Left lung (tissue), 10 donors: ENCODE data around the gene C6orf89. TPM values are rescaled to one million over a fixed set of nuclear protein-coding genes. Genes with fewer than 3 reads are reported as not detected.

ENCODE experiments used
- ATAC-seq: fragments of 200-7000 bp; cut with Tn5 transposase; one replicate; pipeline ENCODE4 v1.9.1; 2020; ENCODE audit warnings: moderate library complexity
- DNase-seq, 4 donors: peaks; one replicate each; pipeline ENCODE4 v3.0.0-alpha.2; 2013 to 2020
- H3K27ac ChIP-seq, 2 donors: fragments of 200-600 bp; sonication (generic) in 1 of 2; one replicate each; pipeline versions ENCODE4 v1.5.0 to v1.8.0; 2020 to 2021
- H3K27me3 ChIP-seq, 2 donors: fragments of 200-600 bp; sonication (generic) in 1 of 2; one replicate each; pipeline versions ENCODE4 v1.5.0 to v1.8.0; 2020 to 2021
- H3K36me3 ChIP-seq, 2 donors: fragments of 200-600 bp; sonication (generic) in 1 of 2; one replicate each; pipeline versions ENCODE4 v1.5.0 to v1.8.0; 2020 to 2021
- H3K4me1 ChIP-seq, 2 donors: fragments of 200-600 bp; one replicate each; pipeline ENCODE4 v1.8.0; 2021
- H3K4me3 ChIP-seq, 2 donors: fragments of 200-600 bp; sonication (generic) in 1 of 2; one replicate each; pipeline versions ENCODE4 v1.5.0 to v1.8.0; 2020 to 2021; ENCODE audit warnings: mild to moderate bottlenecking in 1 of 2
- H3K9me3 ChIP-seq, 2 donors: fragments of 200-600 bp; sonication (generic) in 1 of 2; one replicate each; pipeline versions ENCODE4 v1.5.0 to v1.8.0; 2020 to 2021
- intact Hi-C, 2 donors: fragments of 100-400 bp; cut with DNase I; formaldehyde crosslinking; loops; one replicate each; pipeline versions ENCODE4 v1.11.2 to v1.14.2; 2022
- polyA plus RNA-seq, 6 donors: library from polyadenylated mRNA; unstranded; fragments of 120-200 nt; gene quantifications; one replicate each; pipeline ENCODE4 v1.2.1, GENCODE V29; 2013; ENCODE audit not compliant: insufficient read length in 6 of 6
- total RNA-seq, 2 donors: library from RNA; stranded (reverse); fragmentation: NEBNext Ultra II Directional; extraction: Animal tissue kit (Norgen Biotek cat#: 25700); gene quantifications; one replicate each; pipeline ENCODE4 v1.2.1, GENCODE V29; 2021
- TF ChIP-seq, protein P1 (sequence below), 2 donors: fragments of 200-600 bp; sonication (generic) in 1 of 2; IDR thresholded peaks; one replicate each; pipeline versions ENCODE4 v1.5.0 to v1.8.0; 2021; ENCODE audit warnings: antibody characterized with exemption in 2 of 2
- donor health status: DM: no; HTN: yes; CAD: no.
- donor health status: DM: no; HTN: no; CAD: no.

Gene C6orf89
- total and polyA plus RNA-seq, 8 donors: 43.8 to 59.6 (median 48.0) TPM

DNA sequence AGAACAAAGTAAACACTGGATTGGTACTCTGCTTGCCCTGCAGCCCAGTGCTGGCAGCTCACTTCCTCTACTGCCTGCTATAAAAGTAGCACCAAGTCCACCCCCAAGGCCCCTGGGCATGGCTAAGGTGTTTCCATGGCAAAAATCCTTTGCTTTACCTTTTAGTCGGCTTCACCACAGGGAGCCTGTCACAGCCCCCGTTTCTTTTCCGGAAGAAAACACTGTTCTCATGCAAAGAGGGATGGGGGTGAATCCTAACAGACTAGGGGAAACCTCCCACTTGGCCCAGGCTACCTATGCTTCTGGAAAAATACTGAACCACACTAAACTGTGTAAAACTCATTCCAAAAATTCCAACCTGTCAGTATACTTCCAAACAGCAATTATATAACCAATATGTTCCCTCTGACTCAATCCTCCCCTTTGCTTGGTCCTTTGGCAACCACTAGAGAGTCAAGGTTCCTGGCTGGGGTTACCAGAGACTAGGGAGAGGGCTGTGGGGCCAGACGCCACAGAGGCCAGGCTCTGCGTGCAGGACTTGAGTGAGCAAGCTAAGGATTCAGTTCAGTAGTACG is 27.3 kb upstream of the C6orf89 start:
- Histone ChIP-seq H3K27me3 (no peaks in the 10 kb centered on the region), H3K9me3 (no peaks in the 10 kb centered on the region), H3K27ac (no peak overlapping the region), H3K4me3 (no peak overlapping the region), H3K36me3 (peaks cover 0 to 36% of the 10 kb centered on the region in 2 donors), H3K4me1 (peaks cover 3 to 4% of the 10 kb centered on the region in 2 donors)
- TF ChIP-seq, protein P1, sequence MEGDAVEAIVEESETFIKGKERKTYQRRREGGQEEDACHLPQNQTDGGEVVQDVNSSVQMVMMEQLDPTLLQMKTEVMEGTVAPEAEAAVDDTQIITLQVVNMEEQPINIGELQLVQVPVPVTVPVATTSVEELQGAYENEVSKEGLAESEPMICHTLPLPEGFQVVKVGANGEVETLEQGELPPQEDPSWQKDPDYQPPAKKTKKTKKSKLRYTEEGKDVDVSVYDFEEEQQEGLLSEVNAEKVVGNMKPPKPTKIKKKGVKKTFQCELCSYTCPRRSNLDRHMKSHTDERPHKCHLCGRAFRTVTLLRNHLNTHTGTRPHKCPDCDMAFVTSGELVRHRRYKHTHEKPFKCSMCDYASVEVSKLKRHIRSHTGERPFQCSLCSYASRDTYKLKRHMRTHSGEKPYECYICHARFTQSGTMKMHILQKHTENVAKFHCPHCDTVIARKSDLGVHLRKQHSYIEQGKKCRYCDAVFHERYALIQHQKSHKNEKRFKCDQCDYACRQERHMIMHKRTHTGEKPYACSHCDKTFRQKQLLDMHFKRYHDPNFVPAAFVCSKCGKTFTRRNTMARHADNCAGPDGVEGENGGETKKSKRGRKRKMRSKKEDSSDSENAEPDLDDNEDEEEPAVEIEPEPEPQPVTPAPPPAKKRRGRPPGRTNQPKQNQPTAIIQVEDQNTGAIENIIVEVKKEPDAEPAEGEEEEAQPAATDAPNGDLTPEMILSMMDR (IDR thresholded peaks at IDR 0.05): no peak
- ATAC-seq (peak; percentile 42), DNase-seq (no peak)
- intact Hi-C loops: no loop called here

GRCh38 chr6:36860126-36860525 is 25.6 kb upstream of the C6orf89 start:
- intact Hi-C loops: no loop called here
- H3K36me3 ChIP-seq: peaks cover 0 to 35% of the 10 kb centered on the region in 2 donors
- H3K9me3 ChIP-seq: no peaks in the 10 kb centered on the region
- TF ChIP-seq, protein P1 (IDR thresholded peaks at IDR 0.05): no peak
- H3K27ac ChIP-seq: no peak overlapping the region
- no peak overlapping the region for H3K4me3 ChIP-seq
- H3K4me1 ChIP-seq: no peaks in the 10 kb centered on the region
- H3K27me3 ChIP-seq: no peaks in the 10 kb centered on the region
- ATAC-seq (no peak), DNase-seq (no peak)

GRCh38 chr6:36862164-36862847 is 23.4 kb upstream of the C6orf89 start:
- no peak for DNase-seq
- Histone ChIP-seq H3K4me3 (no peak overlapping the region), H3K27ac (no peak overlapping the region), H3K9me3 (no peaks in the 10 kb centered on the region), H3K4me1 (no peaks in the 10 kb centered on the region), H3K27me3 (no peaks in the 10 kb centered on the region), H3K36me3 (peaks cover 0 to 25% of the 10 kb centered on the region in 2 donors)
- intact Hi-C loops: no loop called here
- TF ChIP-seq, protein P1 (IDR thresholded peaks at IDR 0.05): no peak
- no peak for ATAC-seq

DNA sequence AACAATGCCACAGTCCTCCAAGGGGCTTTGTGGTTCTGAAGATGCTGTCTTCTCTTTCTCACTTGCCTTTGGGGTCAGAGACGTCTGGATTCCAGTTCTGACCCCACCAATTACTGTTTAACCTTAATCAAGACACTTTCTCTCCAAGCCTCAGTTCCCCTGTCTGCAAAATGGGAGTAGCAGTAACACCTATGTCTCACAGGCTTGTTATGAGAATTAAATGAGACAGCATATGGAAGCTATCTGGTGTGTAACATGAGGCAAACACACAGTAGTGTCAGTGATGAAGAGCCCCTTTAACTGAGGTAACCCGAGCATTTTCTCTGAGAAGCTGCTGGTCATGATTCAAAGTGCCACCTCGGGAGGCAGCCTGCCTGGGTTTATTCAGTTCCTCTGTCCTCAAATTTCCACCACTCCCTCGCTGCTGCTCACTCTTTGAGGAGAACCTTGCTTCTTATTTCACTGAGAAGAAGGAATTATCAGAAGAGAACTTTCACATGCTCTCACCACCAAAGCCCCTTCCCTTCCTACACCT is 22.8 kb upstream of the C6orf89 start:
- H3K4me3 ChIP-seq: no peak overlapping the region
- no peaks in the 10 kb centered on the region for H3K4me1 ChIP-seq
- DNase-seq: no peak
- no peak overlapping the region for H3K27ac ChIP-seq
- H3K36me3 ChIP-seq: peaks cover 0 to 31% of the 10 kb centered on the region in 2 donors
- intact Hi-C loops: no loop called here
- no peaks in the 10 kb centered on the region for H3K9me3 ChIP-seq
- no peaks in the 10 kb centered on the region for H3K27me3 ChIP-seq
- TF ChIP-seq, protein P1 (IDR thresholded peaks at IDR 0.05): no peak
- no peak for ATAC-seq
